HepG2 (cell line): ENCODE results near the gene CAB39. TPM values are rescaled to one million over a fixed set of nuclear protein-coding genes. Genes with fewer than 3 reads are reported as not detected.

Source experiments
- CCAR2 ChIP-seq: fragments of 200-400 bp; formaldehyde crosslinking; optimal IDR thresholded peaks from 2 replicates; pipeline ENCODE3; 2018; ENCODE audit warnings: low read depth, mild to moderate bottlenecking, low read length, moderate library complexity
- CEBPG ChIP-seq: IDR thresholded peaks from 2 replicates; pipeline ENCODE4 v1.6.1; 2016
- CTCF ChIP-seq: sonication (generic); formaldehyde crosslinking; IDR thresholded peaks from 2 replicates; pipeline ENCODE4 v1.5.0; 2020; ENCODE audit warnings: mild to moderate bottlenecking, missing genetic modification reagents, moderate library complexity
- IKZF5 ChIP-seq: IDR thresholded peaks from 2 replicates; pipeline ENCODE4 v1.6.1; 2018; ENCODE audit warnings: missing genetic modification reagents, mild to moderate bottlenecking, missing compliant biosample characterization
- KLF9 ChIP-seq: IDR thresholded peaks from 2 replicates; pipeline ENCODE4 v1.6.1; 2016; ENCODE audit warnings: low read depth
- LBX2 ChIP-seq: sonication (generic); formaldehyde crosslinking; IDR thresholded peaks from 2 replicates; pipeline ENCODE4 v1.5.0; 2020; ENCODE audit warnings: missing genetic modification reagents, mild to moderate bottlenecking, borderline replicate concordance
- MBNL3 ChIP-seq: fragments of 250-450 bp; sonication (Bioruptor Pico); conservative IDR thresholded peaks from 2 replicates; pipeline ENCODE4 v1.8.0; 2022; ENCODE audit warnings: mild to moderate bottlenecking, inconsistent platforms
- MTA3 ChIP-seq: sonication (generic); formaldehyde crosslinking; IDR thresholded peaks from 2 replicates; pipeline ENCODE4 v1.4.0; 2020; ENCODE audit warnings: missing genetic modification reagents
- NFE2L2 ChIP-seq: fragments of 150-350 bp; IDR thresholded peaks from 2 replicates; pipeline ENCODE4 v1.6.1; 2014; ENCODE audit warnings: low read length
- STAG1 ChIP-seq: sonication (generic); formaldehyde crosslinking; IDR thresholded peaks from 2 replicates; pipeline ENCODE4 v1.4.0; 2020; ENCODE audit warnings: missing genetic modification reagents
- ZFP37 ChIP-seq: sonication (generic); formaldehyde crosslinking; IDR thresholded peaks from 2 replicates; pipeline ENCODE4 v1.4.0; 2020; ENCODE audit warnings: missing genetic modification reagents, borderline replicate concordance
- ZFX ChIP-seq: sonication (generic); formaldehyde crosslinking; IDR thresholded peaks from 2 replicates; pipeline ENCODE4 v1.4.0; 2020; ENCODE audit warnings: mild to moderate bottlenecking, low read depth, missing genetic modification reagents, moderate library complexity
- ZNF263 ChIP-seq: sonication (generic); formaldehyde crosslinking; IDR thresholded peaks from 2 replicates; pipeline ENCODE4 v1.4.0; 2020; ENCODE audit warnings: missing genetic modification reagents
- ZNF382 ChIP-seq: sonication (generic); formaldehyde crosslinking; IDR thresholded peaks from 2 replicates; pipeline ENCODE4 v1.5.0; 2020; ENCODE audit warnings: missing genetic modification reagents, mild to moderate bottlenecking, borderline replicate concordance
- ZNF562 ChIP-seq: sonication (generic); formaldehyde crosslinking; IDR thresholded peaks from 2 replicates; pipeline ENCODE4 v1.8.0; 2022; ENCODE audit warnings: missing genetic modification reagents, borderline replicate concordance
- ZNF790 ChIP-seq: sonication (generic); formaldehyde crosslinking; IDR thresholded peaks from 2 replicates; pipeline ENCODE4 v1.8.0; 2022; ENCODE audit warnings: missing genetic modification reagents, mild to moderate bottlenecking, borderline replicate concordance
- polyA plus RNA-seq, 8 experiments: library from polyadenylated mRNA; depleted of rRNA in 3 of 8; stranded (reverse) in 7 of 8; unstranded in 1 of 8; fragments of >200 nt; fragmentation: Illumina TruSeq in 4 of 8; extraction: Trizol in 4 of 8; gene quantifications; 2 replicates each; pipeline versions ENCODE4 v1.2.1 to v1.2.3, GENCODE V29; 2011 to 2016; ENCODE audit warnings: low read depth in 4 of 8, missing spikeins in 1 of 8, mixed read lengths in 1 of 8; ENCODE audit not compliant: insufficient read depth in 1 of 8
- total RNA-seq, 5 experiments: library from RNA; depleted of rRNA; stranded (reverse); fragments of >200 nt; fragmentation: Illumina TruSeq; extraction: Trizol; gene quantifications; 2 replicates each; pipeline ENCODE4 v1.2.3, GENCODE V29; 2016; ENCODE audit warnings: low read depth in 1 of 5
- TF ChIP-seq, protein P1 (sequence below): sonication (generic); formaldehyde crosslinking; IDR thresholded peaks from 2 replicates; pipeline ENCODE4 v1.8.1; 2022; ENCODE audit warnings: low read depth, mild to moderate bottlenecking, missing genetic modification reagents
- TF ChIP-seq, protein P2 (sequence below): sonication (generic); formaldehyde crosslinking; IDR thresholded peaks from 2 replicates; pipeline ENCODE4 v1.8.0; 2022; ENCODE audit warnings: low read depth, missing genetic modification reagents
- TF ChIP-seq, protein P3 (sequence below): sonication (generic); formaldehyde crosslinking; IDR thresholded peaks from 2 replicates; pipeline ENCODE4 v1.8.0; 2022; ENCODE audit warnings: mild to moderate bottlenecking, missing genetic modification reagents; ENCODE audit not compliant: insufficient replicate concordance
- TF ChIP-seq, protein P4 (sequence below): sonication (generic); formaldehyde crosslinking; IDR thresholded peaks from 2 replicates; pipeline ENCODE4 v1.4.0; 2020; ENCODE audit warnings: missing genetic modification reagents

Gene CAB39
- total and polyA plus RNA-seq, 2 of the 13 experiments (the other 11 are each of a cell fraction or from before 2014, with no cell fraction given) = 19.3 to 45.3 TPM

GRCh38 chr2:230864605-230865306 is 152.1 kb downstream of the CAB39 start, which contains the start of gene ITM2C (continued):
- TF ChIP-seq ZNF382 (CRISPR knock-in tag) (no peak), NFE2L2 (no peak), ZFP37 (CRISPR knock-in tag) (no peak), MTA3 (no peak), ZNF790 (CRISPR knock-in tag) (no peak), IKZF5 (CRISPR knock-in tag) (no peak), MBNL3 (CRISPR knock-in tag) (no peak), LBX2 (no peak), ZNF562 (no peak), CTCF (CRISPR knock-in tag) (peak; percentile 73), ZFX (CRISPR knock-in tag) (peak; percentile 55), KLF9 (CRISPR knock-in tag) (no peak), CCAR2 (no peak), CEBPG (CRISPR knock-in tag) (no peak; the same call in 1 of the 2 replicates), STAG1 (CRISPR knock-in tag) (no peak), ZNF263 (CRISPR knock-in tag) (no peak; the same call in 1 of the 2 replicates)
- TF ChIP-seq, protein P1, sequence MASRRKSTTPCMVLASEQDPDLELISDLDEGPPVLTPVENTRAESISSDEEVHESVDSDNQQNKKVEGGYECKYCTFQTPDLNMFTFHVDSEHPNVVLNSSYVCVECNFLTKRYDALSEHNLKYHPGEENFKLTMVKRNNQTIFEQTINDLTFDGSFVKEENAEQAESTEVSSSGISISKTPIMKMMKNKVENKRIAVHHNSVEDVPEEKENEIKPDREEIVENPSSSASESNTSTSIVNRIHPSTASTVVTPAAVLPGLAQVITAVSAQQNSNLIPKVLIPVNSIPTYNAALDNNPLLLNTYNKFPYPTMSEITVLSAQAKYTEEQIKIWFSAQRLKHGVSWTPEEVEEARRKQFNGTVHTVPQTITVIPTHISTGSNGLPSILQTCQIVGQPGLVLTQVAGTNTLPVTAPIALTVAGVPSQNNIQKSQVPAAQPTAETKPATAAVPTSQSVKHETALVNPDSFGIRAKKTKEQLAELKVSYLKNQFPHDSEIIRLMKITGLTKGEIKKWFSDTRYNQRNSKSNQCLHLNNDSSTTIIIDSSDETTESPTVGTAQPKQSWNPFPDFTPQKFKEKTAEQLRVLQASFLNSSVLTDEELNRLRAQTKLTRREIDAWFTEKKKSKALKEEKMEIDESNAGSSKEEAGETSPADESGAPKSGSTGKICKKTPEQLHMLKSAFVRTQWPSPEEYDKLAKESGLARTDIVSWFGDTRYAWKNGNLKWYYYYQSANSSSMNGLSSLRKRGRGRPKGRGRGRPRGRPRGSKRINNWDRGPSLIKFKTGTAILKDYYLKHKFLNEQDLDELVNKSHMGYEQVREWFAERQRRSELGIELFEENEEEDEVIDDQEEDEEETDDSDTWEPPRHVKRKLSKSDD (CRISPR knock-in tag) = no peak
- TF ChIP-seq, protein P2, sequence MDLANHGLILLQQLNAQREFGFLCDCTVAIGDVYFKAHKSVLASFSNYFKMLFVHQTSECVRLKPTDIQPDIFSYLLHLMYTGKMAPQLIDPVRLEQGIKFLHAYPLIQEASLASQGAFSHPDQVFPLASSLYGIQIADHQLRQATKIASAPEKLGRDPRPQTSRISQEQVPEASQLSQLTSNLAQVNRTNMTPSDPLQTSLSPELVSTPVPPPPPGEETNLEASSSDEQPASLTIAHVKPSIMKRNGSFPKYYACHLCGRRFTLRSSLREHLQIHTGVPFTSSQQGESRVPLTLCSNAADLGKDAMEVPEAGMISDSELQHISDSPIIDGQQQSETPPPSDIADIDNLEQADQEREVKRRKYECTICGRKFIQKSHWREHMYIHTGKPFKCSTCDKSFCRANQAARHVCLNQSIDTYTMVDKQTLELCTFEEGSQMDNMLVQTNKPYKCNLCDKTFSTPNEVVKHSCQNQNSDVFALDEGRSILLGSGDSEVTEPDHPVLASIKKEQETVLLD = no peak; the same call in 1 of the 2 replicates
- TF ChIP-seq, protein P3, sequence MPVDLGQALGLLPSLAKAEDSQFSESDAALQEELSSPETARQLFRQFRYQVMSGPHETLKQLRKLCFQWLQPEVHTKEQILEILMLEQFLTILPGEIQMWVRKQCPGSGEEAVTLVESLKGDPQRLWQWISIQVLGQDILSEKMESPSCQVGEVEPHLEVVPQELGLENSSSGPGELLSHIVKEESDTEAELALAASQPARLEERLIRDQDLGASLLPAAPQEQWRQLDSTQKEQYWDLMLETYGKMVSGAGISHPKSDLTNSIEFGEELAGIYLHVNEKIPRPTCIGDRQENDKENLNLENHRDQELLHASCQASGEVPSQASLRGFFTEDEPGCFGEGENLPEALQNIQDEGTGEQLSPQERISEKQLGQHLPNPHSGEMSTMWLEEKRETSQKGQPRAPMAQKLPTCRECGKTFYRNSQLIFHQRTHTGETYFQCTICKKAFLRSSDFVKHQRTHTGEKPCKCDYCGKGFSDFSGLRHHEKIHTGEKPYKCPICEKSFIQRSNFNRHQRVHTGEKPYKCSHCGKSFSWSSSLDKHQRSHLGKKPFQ = no peak
- TF ChIP-seq, protein P4, sequence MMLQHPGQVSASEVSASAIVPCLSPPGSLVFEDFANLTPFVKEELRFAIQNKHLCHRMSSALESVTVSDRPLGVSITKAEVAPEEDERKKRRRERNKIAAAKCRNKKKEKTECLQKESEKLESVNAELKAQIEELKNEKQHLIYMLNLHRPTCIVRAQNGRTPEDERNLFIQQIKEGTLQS (CRISPR knock-in tag) = no peak
